HG02642 (cell line): Measurements from ENCODE around the gene SSMEM1.
"Not testable (repeated sequence)": the region's sequence is repeated elsewhere in the genome, so short reads cannot be mapped to it uniquely, and the experiment has no call there.

Experiments used
- ATAC-seq: cut with Tn5 transposase; IDR thresholded peaks from one replicate; pipeline ENCODE4 v1.9.1; 2021; ENCODE audit warnings: mild to moderate bottlenecking; ENCODE audit not compliant: unreplicated experiment, poor library complexity

The SSMEM1 gene

DNA sequence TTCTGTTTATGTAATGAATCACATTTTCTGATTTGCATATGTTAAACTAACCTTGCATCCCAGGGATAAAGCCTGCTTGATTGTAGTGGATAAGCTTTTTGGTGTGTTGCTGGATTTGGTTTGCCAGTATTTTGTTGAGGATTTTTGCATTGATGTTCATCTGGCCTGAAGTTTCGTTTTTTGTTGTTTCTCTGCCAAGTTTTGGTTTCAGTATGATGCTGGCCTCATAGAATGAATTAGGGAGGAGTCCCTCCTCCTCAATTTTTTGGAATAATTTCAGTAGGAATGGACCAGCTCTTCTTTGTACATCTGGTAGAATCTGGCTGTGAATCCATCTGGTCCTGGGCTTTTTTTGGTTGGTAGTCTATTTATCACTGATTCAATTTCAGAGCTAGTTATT, 35.8 kb downstream of the SSMEM1 start:
- ATAC-seq: not testable (repeated sequence)

- ATAC-seq: not testable (repeated sequence)
These were observed 38.8 kb downstream of the SSMEM1 start for GRCh38 chr7:130246491-130246890.

DNA sequence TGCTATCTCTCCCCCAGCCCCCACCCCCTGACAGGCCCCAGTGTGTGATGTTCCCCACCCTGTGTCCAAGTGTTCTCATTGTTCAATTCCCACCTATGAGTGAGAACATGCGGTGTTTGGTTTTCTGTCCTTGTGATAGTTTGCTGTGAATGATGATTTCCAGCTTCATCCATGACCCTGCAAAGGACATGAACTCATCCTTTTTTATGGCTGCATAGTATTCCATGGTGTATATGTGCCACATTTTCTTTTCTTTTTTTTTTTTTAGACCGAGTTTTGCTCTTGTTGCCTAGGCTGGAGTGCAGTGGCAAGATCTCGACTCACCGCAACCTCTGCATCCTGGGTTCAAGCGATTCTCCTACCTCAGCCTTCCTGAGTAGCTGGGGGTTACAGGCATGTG, 41.2 kb downstream of the SSMEM1 start:
- not testable (repeated sequence) for ATAC-seq

DNA sequence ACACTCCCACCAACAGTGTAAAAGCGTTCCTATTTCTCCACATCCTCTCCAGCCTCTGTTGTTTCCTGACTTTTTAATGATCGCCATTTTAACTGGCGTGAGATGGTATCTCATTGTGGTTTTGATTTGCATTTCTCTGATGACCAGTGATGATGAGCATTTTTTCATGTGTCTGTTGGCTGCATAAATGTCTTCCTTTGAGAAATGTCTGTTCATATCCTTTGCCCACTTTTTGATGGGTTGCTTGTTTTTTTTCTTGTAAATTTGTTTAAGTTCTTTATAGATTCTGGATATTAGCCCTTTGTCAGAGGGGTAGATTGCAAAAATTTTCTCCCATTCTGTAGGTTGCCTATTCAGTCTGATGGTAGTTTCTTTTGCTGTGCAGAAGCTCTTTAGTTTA, 42.0 kb downstream of the SSMEM1 start:
- ATAC-seq: not testable (repeated sequence)

GRCh38 chr7:130254555-130254954, 46.9 kb downstream of the SSMEM1 start:
- ATAC-seq: no peak

DNA sequence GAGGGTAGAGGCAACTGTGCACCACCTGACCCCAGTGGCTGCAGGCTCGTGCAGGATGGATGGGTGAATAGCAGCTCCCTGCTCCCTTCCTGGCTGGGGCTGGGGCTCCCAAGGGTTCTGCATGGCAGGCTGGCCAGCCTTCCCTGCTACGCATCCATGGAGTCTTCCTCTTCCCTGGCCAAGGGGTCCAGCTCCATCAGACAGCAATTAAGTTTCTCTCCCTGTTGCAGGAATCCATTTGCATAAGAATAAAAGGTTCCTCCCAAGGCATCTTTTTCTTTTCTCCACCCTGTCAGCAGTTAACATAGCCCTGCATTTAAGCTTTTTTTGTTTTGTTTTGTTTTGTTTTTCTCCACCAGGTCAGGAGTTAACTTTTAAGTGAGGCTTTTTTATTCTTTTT, 49.0 kb downstream of the SSMEM1 start:
- no peak for ATAC-seq

GRCh38 chr7:130258494-130259078, 50.9 kb downstream of the SSMEM1 start:
- ATAC-seq: no peak

DNA sequence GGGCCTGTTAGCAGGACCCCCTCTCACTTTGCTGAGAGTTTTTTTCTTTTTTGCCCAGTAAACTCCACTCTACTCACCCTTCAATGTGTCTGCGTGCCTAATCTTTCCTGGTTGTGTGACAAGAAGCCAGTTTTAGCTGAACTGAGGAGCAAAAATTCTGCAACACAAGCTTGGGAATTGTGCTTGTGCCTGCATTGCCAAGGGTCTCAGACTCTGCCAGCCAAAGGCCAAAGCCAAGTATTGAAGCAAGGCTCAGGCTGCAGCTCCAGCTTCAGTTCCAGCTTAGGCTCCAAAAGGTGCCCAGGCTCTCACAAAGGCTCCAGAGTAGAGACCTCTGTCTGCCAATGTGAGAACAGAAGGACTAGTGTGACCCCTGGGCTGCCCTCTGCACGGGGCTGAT, 54.8 kb downstream of the SSMEM1 start:
- no peak for ATAC-seq

DNA sequence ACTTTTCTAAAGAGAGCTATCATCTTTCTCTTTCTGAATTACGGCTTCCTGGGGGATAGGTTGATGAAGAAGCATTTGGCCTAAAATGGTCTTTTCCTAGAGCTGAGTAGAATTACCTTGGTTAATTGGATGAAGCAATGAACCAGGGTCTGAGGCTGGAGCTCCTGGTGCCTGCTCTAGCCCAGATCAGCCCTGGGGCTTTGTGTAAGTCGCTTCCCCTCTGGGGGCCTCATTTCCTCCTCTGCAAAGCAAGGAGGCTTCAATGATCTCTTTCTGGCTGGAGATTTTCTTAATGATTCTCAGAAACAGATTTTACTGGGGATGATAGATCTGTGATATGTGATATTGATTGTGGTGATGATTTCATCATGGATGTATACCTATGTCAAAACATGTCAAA, 55.5 kb downstream of the SSMEM1 start:
- ATAC-seq: no peak
